Hippocampal formation (tissue), 2 donors: ENCODE data around the gene NIM1K.
"Not testable (repeated sequence)": the region's sequence is repeated elsewhere in the genome, so short reads cannot be mapped to it uniquely, and the experiment has no call there.

Experiments
- DNase-seq, 2 donors: peaks; one replicate each; lab custom pipeline; 2025; lab: John Stamatoyannopoulos, UW

The NIM1K gene

GRCh38 chr5:43281840-43282658 is 90.0 kb downstream of the NIM1K start:
- no peak for DNase-seq

DNA sequence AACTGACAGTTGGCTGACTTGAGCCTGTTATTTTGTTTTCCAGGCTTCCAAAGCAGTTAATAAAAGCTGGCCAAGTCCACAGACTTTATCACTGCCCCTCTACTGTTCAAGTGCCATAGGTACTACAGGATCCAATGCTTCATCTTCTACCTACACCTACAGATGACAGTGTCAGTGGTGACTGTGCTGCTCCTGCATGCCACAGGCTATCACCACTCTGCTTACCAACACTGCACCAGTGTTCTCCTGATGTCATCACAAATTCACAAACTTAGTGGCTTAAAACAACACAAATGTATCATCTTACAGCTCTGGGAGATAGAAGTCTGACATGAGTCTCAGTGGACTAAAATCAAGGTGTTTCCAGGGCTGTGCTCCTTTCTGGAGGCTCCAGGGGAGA is 94.6 kb downstream of the NIM1K start:
- DNase-seq = no peak

GRCh38 chr5:43287493-43287892 is 95.5 kb downstream of the NIM1K start:
- DNase-seq = no peak

GRCh38 chr5:43288269-43288831 is 96.3 kb downstream of the NIM1K start:
- DNase-seq = no peak

- DNase-seq = no peak
Measured at GRCh38 chr5:43290726-43291125, 98.7 kb downstream of the NIM1K start.

- no peak for DNase-seq
Measured at GRCh38 chr5:43294226-43294625, 102.2 kb downstream of the NIM1K start.

DNA sequence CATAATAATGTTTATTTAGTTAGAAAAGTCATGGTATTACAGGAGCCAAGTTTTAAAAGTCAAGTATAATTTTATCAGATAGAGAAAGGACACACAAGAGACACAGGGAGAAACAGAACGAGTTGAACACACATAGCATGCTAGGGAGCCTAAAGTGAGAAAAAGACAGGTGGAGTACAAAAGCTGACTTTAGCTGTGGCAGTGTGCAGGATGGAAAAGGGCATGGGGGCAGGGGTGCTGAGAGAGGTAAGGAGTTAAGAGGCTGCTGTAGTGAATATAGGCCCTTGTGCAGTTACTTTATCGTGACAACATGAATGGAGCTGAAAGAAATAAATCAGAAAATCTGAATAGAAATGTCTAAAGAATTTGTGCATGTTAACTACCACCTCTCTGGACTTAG is 103.2 kb downstream of the NIM1K start:
- no peak for DNase-seq

DNA sequence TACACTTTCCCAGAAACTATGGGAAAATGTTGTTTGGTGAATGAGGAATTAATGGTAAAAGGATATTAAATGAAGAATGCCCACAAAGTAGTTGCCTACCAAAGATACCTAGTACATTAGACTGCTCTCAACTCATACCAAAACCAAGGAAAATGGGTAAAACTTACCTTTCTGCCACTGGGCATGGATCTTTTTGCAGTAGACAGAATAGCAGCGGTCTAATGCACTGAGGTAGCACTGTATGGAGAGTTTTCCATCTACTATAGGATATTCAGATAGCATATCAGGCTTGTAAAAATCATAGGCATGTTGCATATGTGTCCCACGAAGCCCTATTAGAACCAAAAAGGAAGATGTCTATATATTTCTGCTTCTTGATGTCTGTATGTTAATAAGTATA is 104.8 kb downstream of the NIM1K start:
- no peak for DNase-seq

- DNase-seq = no peak
Measured at GRCh38 chr5:43298443-43298842, 106.4 kb downstream of the NIM1K start.

GRCh38 chr5:43300112-43300511 is 108.1 kb downstream of the NIM1K start:
- no peak for DNase-seq

- DNase-seq = no peak
Measured at GRCh38 chr5:43301653-43302091, 109.6 kb downstream of the NIM1K start.

- no peak for DNase-seq
Measured at GRCh38 chr5:43302481-43302880, 110.5 kb downstream of the NIM1K start.

- no peak for DNase-seq
Measured at GRCh38 chr5:43303242-43303641, 111.2 kb downstream of the NIM1K start.

DNA sequence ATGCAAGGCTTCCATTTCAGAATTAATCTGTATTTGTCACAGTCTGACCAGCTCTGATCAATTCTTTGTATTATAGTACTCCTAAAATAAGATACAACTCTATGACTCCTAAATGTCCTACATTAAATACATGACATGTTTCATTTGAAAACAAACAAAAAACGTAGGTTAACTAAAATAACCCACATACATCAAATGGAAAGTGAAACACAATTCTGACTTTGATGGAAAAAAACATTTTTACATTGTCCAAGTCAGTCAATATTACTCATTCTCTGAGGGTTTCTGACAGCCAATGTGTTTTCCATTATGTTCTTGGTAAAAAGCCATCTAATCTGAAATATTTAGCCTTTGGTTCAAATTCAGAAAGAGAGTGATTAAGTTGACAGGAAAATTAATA is 112.5 kb downstream of the NIM1K start:
- DNase-seq = no peak

- DNase-seq = peak in 1 of 2 donors; percentile 76
Measured at GRCh38 chr5:43305948-43306565, 114.0 kb downstream of the NIM1K start.

- DNase-seq = not testable (repeated sequence)
Measured at GRCh38 chr5:43306954-43307353, 114.9 kb downstream of the NIM1K start.

DNA sequence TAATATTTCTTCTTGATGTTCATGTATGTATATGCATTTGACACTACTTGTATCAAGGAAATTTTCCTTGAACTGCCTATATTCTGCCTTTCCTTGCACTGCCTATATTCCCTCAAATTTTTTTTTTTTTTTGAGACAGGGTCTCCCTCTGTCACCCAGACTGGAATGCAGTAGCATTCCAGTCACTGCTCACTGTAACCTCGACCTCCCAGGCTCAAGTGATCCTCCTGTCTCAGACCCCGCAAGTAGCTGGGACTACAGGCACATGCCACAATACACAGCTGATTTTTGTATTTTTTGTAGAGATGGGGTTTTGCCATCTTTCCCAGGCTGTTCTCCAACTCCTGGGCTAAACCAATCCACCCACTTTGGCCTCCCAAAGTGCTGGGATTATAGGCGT is 117.1 kb downstream of the NIM1K start:
- DNase-seq = no peak

GRCh38 chr5:43309637-43310036 is 117.6 kb downstream of the NIM1K start:
- no peak for DNase-seq

DNA sequence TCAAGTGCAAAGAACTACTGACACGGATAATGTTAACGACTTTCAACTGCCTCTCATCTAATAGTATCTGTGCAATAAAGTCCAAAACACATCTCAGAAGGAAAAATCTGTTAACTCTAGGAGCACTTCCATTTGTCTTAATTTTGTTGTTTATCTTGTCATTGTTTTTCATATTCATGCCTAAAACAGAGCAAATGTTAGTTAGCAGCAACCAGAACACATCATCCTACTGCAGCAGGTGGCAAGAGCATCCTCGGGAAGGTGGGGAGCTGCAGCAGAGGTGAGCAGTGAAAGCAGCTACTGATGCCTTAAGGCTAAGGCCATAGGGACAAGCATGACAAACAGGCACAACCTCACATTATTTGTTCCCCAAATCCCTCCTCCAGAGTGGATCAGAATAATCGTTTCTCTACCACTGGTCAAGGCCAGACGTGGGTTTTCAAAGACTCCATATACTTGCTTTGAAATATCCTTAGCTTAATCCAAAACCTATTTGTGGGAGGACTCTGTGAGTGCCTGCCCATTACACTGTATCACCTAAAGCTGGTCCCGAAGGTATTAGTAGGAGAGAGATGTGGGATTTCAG is 120.1 kb downstream of the NIM1K start:
- no peak for DNase-seq

DNA sequence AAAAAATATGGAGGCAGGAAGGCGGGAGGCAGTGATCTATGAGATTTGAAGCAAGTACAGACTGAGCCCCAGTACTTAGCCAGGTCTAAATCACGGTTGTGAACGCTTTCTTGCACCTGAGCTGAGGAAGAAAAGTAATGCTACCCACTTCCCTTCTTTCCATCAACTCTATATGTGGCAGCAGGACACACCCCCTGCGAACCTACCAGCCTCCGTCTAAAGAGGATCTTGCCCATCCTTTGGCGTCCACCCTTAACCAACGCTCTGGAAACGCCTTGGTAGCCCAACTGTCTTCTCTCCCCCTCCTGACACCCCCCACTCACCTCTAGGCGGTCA is 120.6 kb downstream of the NIM1K start:
- no peak for DNase-seq

GRCh38 chr5:43313035-43313853 is 121.2 kb downstream of the NIM1K start, which contains the start of gene HMGCS1:
Gene HMGCS1, minus strand, starts transcription at chr5:43313412. Its CDS starts 14,447 bp downstream, at chr5:43298965.
- DNase-seq = peak; percentile 99 to 100
